DOHH2 (cell line): ENCODE data around the gene MRPL10.

ENCODE experiments used
- H3F3A ChIP-seq: fragments of 200-600 bp; sonication (generic), shearing (Covaris generic); 2 replicates; pipeline ENCODE4 v1.6.0; 2016; ENCODE audit warnings: antibody characterized with exemption, mild to moderate bottlenecking; ENCODE audit not compliant: control insufficient read depth, insufficient read depth
- H3K27ac ChIP-seq: fragments of 200-600 bp; sonication (generic); 2 replicates; pipeline ENCODE4 v1.5.1; 2014; ENCODE audit warnings: low read depth, mild to moderate bottlenecking, low read length, moderate library complexity
- H3K27me3 ChIP-seq: fragments of 200-600 bp; sonication (generic); 2 replicates; pipeline ENCODE4 v1.6.1; 2014; ENCODE audit warnings: mild to moderate bottlenecking, low read length, mixed read lengths; ENCODE audit not compliant: control insufficient read depth
- H3K36me3 ChIP-seq: fragments of 200-600 bp; sonication (generic); 2 replicates; pipeline ENCODE4 v1.6.1; 2014; ENCODE audit warnings: mild to moderate bottlenecking, low read length, moderate library complexity, mixed read lengths; ENCODE audit not compliant: control insufficient read depth
- H3K4me1 ChIP-seq: fragments of 200-600 bp; sonication (generic); 2 replicates; pipeline ENCODE4 v1.6.1; 2014; ENCODE audit warnings: mild to moderate bottlenecking, low read length, mixed read lengths; ENCODE audit not compliant: control insufficient read depth
- H3K4me2 ChIP-seq: fragments of 200-600 bp; sonication (generic); 2 replicates; pipeline ENCODE4 v1.6.0; 2014; ENCODE audit warnings: mild to moderate bottlenecking, low read length, moderate library complexity
- H3K4me3 ChIP-seq: fragments of 200-600 bp; sonication (generic); 2 replicates; pipeline ENCODE4 v1.5.1; 2014; ENCODE audit warnings: mild to moderate bottlenecking, low read length, mixed read lengths
- H3K79me2 ChIP-seq: fragments of 200-600 bp; sonication (generic); 2 replicates; pipeline ENCODE4 v1.6.1; 2014; ENCODE audit warnings: mild to moderate bottlenecking, low read length, mixed read lengths; ENCODE audit not compliant: control insufficient read depth
- H3K9me2 ChIP-seq: fragments of 200-600 bp; sonication (generic); replicated peaks from 2 replicates; pipeline ENCODE4 v1.6.1; 2014; ENCODE audit warnings: mild to moderate bottlenecking, low read length, mixed read lengths; ENCODE audit not compliant: control insufficient read depth
- H3K9me3 ChIP-seq: fragments of 200-600 bp; sonication (generic); 2 replicates; pipeline ENCODE4 v1.6.1; 2014; ENCODE audit warnings: antibody characterized with exemption, low read length, mixed read lengths; ENCODE audit not compliant: control insufficient read depth, insufficient read depth
- H4K20me1 ChIP-seq: fragments of 200-600 bp; sonication (generic); 2 replicates; pipeline ENCODE4 v1.6.0; 2014; ENCODE audit warnings: low read depth, mild to moderate bottlenecking, antibody characterized with exemption, low read length, moderate library complexity; ENCODE audit not compliant: control insufficient read depth, insufficient read depth
- EZH2phosphoT487 ChIP-seq: fragments of 200-600 bp; sonication (generic); IDR thresholded peaks from 2 replicates; pipeline ENCODE4 v1.6.1; 2017; ENCODE audit warnings: borderline replicate concordance, mild to moderate bottlenecking, antibody characterized with exemption, low read length, moderate library complexity, mixed read lengths
- TF ChIP-seq, protein P1 (sequence below): fragments of 200-600 bp; sonication (generic); IDR thresholded peaks from one replicate; pipeline ENCODE4 v1.5.1; 2014; ENCODE audit warnings: antibody characterized with exemption, mild to moderate bottlenecking, low read depth, low read length; ENCODE audit not compliant: poor library complexity, severe bottlenecking

The MRPL10 gene

DNA sequence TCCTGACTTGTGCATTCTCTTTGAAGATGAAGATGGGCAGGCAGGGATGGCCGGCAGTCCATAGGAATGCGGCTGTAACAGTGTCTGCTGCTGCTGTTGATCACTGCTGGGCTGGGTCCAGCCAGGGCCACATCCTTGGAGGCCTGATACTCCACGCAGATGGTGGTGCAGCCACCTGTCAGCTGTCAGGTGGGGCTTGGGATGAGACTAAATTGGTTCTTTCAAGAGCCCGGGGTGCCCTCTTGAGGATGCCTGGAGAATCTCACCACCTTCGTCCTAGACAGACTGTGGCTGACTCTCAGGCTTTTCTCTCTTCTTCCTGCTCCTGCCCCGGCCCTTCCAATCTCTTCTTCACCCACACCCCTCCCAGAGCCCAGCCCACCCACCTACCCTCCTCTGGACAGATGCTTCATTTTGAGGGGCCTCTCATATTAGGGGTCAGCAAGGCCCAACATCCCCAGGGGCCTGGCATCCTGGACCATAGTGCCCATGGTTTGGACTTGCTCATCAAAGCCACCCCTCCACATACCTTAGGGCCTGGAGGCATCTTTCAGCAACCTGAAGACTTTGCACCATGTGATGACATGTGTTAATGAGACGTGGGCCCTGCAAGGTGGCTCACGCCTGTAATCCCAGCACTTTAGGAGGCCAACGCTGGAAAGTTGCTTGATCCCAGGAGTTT lies 28.9 kb downstream of the MRPL10 start:
- H3K4me2 ChIP-seq, result no peak overlapping the region
- H3K79me2 ChIP-seq, result no peaks in the 10 kb centered on the region
- no peaks in the 10 kb centered on the region for H3K9me3 ChIP-seq
- H3K36me3 ChIP-seq, result peaks cover 2% of the 10 kb centered on the region; the same call in 1 of the 2 replicates
- peaks cover 8% of the 10 kb centered on the region; the same call in 1 of the 2 replicates for H3K27me3 ChIP-seq
- H4K20me1 ChIP-seq, result no peaks in the 10 kb centered on the region
- H3F3A ChIP-seq, result no peaks in the 10 kb centered on the region
- no peak overlapping the region for H3K27ac ChIP-seq
- no peak for TF ChIP-seq EZH2phosphoT487
- TF ChIP-seq, protein P1, sequence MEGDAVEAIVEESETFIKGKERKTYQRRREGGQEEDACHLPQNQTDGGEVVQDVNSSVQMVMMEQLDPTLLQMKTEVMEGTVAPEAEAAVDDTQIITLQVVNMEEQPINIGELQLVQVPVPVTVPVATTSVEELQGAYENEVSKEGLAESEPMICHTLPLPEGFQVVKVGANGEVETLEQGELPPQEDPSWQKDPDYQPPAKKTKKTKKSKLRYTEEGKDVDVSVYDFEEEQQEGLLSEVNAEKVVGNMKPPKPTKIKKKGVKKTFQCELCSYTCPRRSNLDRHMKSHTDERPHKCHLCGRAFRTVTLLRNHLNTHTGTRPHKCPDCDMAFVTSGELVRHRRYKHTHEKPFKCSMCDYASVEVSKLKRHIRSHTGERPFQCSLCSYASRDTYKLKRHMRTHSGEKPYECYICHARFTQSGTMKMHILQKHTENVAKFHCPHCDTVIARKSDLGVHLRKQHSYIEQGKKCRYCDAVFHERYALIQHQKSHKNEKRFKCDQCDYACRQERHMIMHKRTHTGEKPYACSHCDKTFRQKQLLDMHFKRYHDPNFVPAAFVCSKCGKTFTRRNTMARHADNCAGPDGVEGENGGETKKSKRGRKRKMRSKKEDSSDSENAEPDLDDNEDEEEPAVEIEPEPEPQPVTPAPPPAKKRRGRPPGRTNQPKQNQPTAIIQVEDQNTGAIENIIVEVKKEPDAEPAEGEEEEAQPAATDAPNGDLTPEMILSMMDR, result peak; percentile 73
- H3K4me1 ChIP-seq, result no peaks in the 10 kb centered on the region
- no peak overlapping the region for H3K4me3 ChIP-seq
- no peaks in the 10 kb centered on the region for H3K9me2 ChIP-seq

- Histone ChIP-seq H3K4me1 (no peaks in the 10 kb centered on the region), H3K4me3 (no peak overlapping the region), H3K27ac (no peak overlapping the region), H3F3A (no peaks in the 10 kb centered on the region), H4K20me1 (no peaks in the 10 kb centered on the region), H3K27me3 (peaks cover 8% of the 10 kb centered on the region; the same call in 1 of the 2 replicates), H3K9me2 (no peaks in the 10 kb centered on the region), H3K9me3 (no peaks in the 10 kb centered on the region), H3K79me2 (no peaks in the 10 kb centered on the region), H3K4me2 (no peak overlapping the region), H3K36me3 (no peaks in the 10 kb centered on the region)
- TF ChIP-seq, protein P1, result no peak
- no peak for TF ChIP-seq EZH2phosphoT487
Observed at GRCh38 chr17:47801906-47802305, 29.4 kb downstream of the MRPL10 start.

DNA sequence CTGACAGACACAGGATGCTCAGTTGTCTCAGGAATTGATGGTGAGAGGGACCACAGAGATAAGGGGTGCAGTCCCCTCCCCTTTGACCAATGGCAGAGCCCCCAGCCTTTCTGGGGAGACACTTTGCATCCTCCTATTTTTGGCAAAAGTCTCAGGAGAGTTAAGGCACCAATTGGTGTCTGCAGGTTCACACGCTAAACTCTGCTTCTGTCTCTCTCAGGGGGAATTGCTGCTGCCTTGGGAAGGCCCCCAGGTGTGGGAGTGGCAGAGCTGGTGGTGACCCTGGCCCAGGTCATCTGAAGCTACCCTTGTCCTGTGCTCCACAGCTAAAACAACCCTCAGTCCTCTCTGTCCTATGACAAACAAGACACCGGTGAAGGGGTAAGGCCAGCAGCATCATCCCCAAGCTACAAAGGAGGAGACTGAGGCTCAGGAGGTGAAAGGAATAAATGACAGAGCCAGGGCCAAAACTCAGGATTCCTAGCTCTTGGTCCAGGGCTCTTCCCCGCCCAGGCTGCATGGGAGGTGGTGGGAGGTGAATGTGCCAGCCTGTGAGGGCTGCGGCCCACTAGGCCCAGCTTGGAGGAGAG lies 30.1 kb downstream of the MRPL10 start:
- TF ChIP-seq, protein P1, result no peak
- no peak for TF ChIP-seq EZH2phosphoT487
- H4K20me1 ChIP-seq, result no peaks in the 10 kb centered on the region
- no peaks in the 10 kb centered on the region for H3K9me3 ChIP-seq
- H3K27ac ChIP-seq, result no peak overlapping the region
- no peaks in the 10 kb centered on the region for H3K4me1 ChIP-seq
- no peaks in the 10 kb centered on the region for H3K79me2 ChIP-seq
- H3K4me2 ChIP-seq, result no peak overlapping the region
- no peaks in the 10 kb centered on the region for H3K9me2 ChIP-seq
- H3K4me3 ChIP-seq, result no peak overlapping the region
- H3K36me3 ChIP-seq, result no peaks in the 10 kb centered on the region
- H3K27me3 ChIP-seq, result peaks cover 8% of the 10 kb centered on the region; the same call in 1 of the 2 replicates
- H3F3A ChIP-seq, result no peaks in the 10 kb centered on the region
